ENCODE results near the gene WDR77.

The WDR77 gene

DNA sequence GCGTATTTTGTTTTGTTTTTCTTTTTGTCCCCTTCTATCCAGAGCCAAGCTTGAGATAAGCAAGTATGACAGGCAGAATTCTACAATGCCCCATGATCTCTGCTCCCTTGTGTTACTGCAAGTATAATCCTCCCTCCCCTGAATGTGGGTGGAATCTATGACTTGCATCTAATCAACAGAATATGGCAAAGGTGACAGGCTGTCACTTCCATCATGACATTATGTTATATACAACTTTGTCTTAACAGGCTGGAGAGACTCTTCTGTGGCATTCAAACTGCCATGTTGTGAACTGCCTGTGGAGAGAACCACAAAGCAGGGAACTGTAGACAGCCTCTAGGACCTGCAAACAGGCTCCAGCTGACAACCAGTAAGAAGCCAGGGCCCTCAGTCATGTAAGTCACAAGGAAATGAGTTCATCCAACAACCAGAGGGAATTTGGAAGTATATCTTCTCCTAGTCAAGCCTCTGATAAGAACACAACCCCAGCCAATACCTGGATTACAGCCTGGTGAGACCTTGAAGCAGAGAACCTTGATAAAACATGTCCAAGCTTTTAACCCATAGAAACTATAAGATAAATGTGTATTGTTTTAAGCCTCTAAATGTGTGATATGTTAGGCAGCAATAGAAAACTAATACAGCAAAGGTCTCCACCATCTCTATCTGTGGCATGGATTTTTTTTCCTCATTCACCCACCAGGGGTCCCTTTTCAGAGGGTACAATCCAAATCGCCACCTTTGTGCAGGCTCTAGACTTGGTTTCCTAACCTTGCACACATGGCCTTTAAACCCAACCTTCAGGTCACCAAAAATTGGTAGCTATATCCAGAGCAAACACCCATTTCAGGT, 19.0 kb upstream of the WDR77 start:
- TF ChIP-seq TAF1 (IDR thresholded peaks at IDR 0.05; ENCODE audit: borderline replicate concordance, low read depth, low read length) (no peak), POLR2AphosphoS5 (IDR thresholded peaks at IDR 0.05; ENCODE audit: low read depth, low read length) (no peak), POLR2A (IDR thresholded peaks at IDR 0.05; ENCODE audit: low read depth, low read length) (no peak)
- DNase-seq (ENCODE audit: insufficient read length) (no peak), FAIRE-seq (no peak)

DNA sequence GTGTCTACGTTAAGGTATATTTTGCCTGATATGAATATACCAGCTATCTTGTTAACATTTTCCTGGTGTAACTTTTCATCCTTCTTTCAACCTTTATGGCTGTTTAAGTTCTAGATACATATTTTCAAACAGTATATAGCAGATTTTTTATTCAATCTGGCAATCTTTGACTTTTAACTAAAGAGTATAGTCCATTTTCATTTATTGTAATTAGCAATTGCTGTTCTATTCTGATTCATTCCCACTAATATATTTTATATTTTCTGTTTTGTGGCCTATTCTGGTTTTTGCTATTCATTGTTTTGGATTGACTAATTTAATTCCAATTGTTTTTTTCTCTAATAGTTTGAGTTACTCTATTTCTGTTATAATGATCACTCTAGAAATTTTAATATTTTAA, 17.4 kb upstream of the WDR77 start:
- FAIRE-seq, result no peak
- TF ChIP-seq POLR2AphosphoS5 (IDR thresholded peaks at IDR 0.05; ENCODE audit: low read depth, low read length) (no peak), TAF1 (IDR thresholded peaks at IDR 0.05; ENCODE audit: borderline replicate concordance, low read depth, low read length) (no peak), POLR2A (IDR thresholded peaks at IDR 0.05; ENCODE audit: low read depth, low read length) (no peak)
- DNase-seq (ENCODE audit: insufficient read length), result no peak

GRCh38 chr1:111465754-111466153, 16.7 kb upstream of the WDR77 start:
- FAIRE-seq, result no peak
- DNase-seq (ENCODE audit: insufficient read length), result no peak
- TF ChIP-seq TAF1 (IDR thresholded peaks at IDR 0.05; ENCODE audit: borderline replicate concordance, low read depth, low read length), result no peak

DNA sequence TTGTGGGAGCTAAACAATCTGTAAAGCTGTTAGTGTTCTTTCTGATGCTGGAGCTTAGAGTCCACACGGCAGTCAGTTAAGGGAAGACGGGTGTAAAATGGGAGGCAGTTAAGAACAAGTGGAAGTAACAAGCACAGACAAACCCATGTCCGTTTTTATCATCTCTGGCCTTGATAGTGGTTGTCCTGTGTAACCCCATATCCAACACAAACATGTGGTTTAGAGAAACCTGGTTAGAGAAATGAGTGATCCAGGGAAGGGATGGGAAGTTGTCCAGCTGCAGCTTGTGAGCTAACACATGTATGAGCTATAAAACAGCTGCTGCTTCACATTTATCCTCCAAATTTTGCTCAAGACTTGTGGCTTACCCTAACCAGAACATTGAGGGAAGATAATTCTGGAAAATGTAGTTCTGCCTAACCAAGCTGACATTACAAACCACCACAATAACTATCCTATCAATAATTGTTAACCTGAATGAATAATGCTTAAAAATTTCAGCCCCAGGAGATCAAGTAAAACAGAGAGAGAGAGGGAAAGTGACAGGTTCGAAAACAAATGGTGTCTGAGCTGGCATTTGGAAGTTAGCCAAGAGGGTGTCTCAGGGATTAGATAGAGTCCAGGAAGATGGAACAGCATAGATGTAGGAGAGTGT, 14.1 kb upstream of the WDR77 start:
- TF ChIP-seq TAF1 (IDR thresholded peaks at IDR 0.05; ENCODE audit: borderline replicate concordance, low read depth, low read length) (no peak), POLR2A (IDR thresholded peaks at IDR 0.05; ENCODE audit: low read depth, low read length) (no peak), POLR2AphosphoS5 (IDR thresholded peaks at IDR 0.05; ENCODE audit: low read depth, low read length) (no peak)
- no peak for FAIRE-seq
- DNase-seq (ENCODE audit: insufficient read length), result no peak

DNA sequence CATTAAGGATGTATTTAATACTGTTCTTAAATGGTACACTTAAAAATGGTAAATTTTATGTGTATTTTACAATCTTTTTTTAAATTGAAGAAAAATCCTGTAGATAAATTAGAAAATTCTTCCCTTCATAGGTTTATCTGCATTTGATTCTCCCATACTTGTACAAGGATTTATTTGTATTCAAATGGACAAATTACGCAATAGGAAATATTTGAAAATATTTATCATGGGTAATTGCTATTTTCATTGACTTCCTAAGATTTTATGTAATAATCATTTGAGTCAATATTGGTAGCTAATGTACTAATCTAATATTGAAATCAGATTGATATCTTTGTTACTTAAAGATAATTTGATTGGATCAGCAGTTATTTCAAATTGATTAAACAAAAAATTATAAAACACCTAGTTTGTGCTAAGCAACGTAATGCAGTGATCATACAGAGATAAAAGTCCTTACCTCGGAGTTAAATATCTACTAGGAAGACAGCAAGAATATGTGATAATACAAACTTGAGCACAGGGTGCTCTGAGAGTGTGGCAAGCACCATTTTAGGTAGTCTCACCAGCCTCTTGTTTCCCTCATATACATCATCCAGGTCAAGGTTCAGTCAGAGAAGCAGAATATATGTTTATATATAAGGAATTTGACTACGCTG, 13.4 kb upstream of the WDR77 start:
- FAIRE-seq (no peak), DNase-seq (ENCODE audit: insufficient read length) (no peak)
- TF ChIP-seq POLR2A (IDR thresholded peaks at IDR 0.05; ENCODE audit: low read depth, low read length), result no peak
- TF ChIP-seq POLR2AphosphoS5 (IDR thresholded peaks at IDR 0.05; ENCODE audit: low read depth, low read length), result no peak
- no peak for TF ChIP-seq TAF1 (IDR thresholded peaks at IDR 0.05; ENCODE audit: borderline replicate concordance, low read depth, low read length)

DNA sequence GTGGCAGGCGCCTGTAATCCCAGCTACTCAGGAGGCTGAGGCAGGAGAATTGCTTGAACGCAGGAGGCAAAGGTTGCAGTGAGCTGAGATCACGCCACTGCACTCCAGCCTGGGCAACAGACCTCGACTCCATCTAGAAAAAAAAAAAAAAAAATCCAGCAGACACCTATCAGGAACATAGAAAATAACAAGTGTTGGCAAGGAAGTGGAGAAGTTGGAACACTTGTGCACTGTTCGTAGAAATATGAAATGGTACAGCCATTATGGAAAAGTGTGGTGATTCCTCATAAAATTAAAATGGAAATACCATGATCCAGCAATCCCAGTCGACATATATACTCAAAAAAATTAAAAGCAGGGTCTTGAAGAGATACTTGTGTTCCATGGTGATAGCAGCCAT, 12.7 kb upstream of the WDR77 start:
- TF ChIP-seq TAF1 (IDR thresholded peaks at IDR 0.05; ENCODE audit: borderline replicate concordance, low read depth, low read length) (no peak), POLR2AphosphoS5 (IDR thresholded peaks at IDR 0.05; ENCODE audit: low read depth, low read length) (no peak), POLR2A (IDR thresholded peaks at IDR 0.05; ENCODE audit: low read depth, low read length) (no peak)
- FAIRE-seq, result no peak
- DNase-seq (ENCODE audit: insufficient read length), result no peak

- DNase-seq (ENCODE audit: insufficient read length) (no peak), FAIRE-seq (no peak)
- TF ChIP-seq POLR2AphosphoS5 (IDR thresholded peaks at IDR 0.05; ENCODE audit: low read depth, low read length) (no peak), TAF1 (IDR thresholded peaks at IDR 0.05; ENCODE audit: borderline replicate concordance, low read depth, low read length) (no peak), POLR2A (IDR thresholded peaks at IDR 0.05; ENCODE audit: low read depth, low read length) (no peak)
Measured at GRCh38 chr1:111455642-111456031, 6.6 kb upstream of the WDR77 start.

DNA sequence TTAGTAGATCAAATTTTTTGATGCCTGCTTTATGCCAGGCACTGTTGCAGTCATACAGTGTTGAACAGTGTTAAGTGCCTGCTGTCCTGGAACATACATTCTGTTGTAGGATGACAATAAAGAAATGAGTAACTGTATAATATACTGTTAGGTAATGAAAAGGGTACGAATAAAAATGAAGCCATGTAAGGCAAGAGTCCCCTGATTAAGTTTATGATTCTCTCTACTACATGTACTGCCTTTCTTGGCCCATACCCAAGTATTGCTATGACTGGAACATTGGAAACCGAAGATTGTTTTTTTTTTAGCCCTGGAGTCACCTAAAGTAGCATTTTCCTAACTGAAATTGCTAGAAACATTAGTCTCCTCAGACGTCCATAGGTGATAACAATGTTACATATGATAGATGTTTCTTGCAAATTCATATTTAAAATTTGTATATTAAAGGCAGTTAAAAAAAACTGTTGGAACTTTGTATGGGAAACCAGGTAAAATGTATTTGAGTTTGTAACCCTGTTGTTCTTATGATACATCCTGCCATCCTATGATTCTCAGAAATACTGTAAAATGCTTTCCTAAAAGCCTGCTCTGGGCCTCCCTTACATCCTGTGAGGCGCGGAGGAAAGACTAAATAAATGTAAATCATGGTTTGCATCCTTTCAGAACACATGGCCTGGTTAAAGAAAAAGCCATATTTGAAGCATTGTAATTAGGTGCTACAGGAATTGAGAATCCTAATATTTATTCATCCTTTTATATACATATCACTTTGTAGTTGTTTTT, 6.0 kb upstream of the WDR77 start:
- DNase-seq (ENCODE audit: insufficient read length), result no peak
- peak; percentile 67 for FAIRE-seq
- TF ChIP-seq POLR2A (IDR thresholded peaks at IDR 0.05; ENCODE audit: low read depth, low read length) (no peak), POLR2AphosphoS5 (IDR thresholded peaks at IDR 0.05; ENCODE audit: low read depth, low read length) (no peak), TAF1 (IDR thresholded peaks at IDR 0.05; ENCODE audit: borderline replicate concordance, low read depth, low read length) (no peak)

GRCh38 chr1:111453706-111454105, 4.7 kb upstream of the WDR77 start:
- TF ChIP-seq TAF1 (IDR thresholded peaks at IDR 0.05; ENCODE audit: borderline replicate concordance, low read depth, low read length) (no peak), POLR2AphosphoS5 (IDR thresholded peaks at IDR 0.05; ENCODE audit: low read depth, low read length) (no peak), POLR2A (IDR thresholded peaks at IDR 0.05; ENCODE audit: low read depth, low read length) (no peak)
- FAIRE-seq, result no peak
- no peak for DNase-seq (ENCODE audit: insufficient read length)

GRCh38 chr1:111452581-111452980, 3.5 kb upstream of the WDR77 start:
- TF ChIP-seq POLR2AphosphoS5 (IDR thresholded peaks at IDR 0.05; ENCODE audit: low read depth, low read length), result no peak
- no peak for DNase-seq (ENCODE audit: insufficient read length)
- no peak for FAIRE-seq

DNA sequence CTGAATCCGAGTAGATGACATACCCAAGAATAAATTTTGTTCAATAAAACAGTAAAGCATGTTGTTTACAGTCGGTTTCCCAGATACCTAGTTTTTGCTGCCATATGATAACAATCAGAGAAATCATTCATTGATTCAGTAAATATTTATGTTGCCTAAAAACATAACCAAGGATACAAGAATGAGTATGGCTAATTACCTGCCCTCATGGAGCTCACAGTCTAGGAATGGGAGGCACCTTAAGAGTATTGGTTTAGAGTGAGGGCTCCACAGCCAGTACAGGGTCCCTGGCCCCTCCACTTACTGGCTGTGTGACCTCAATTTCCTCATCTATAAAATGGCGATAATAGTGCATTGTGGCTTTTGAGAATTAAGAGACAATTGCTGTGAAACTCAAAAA, 1.1 kb upstream of the WDR77 start:
- DNase-seq (ENCODE audit: insufficient read length) (no peak), FAIRE-seq (no peak)
- TF ChIP-seq POLR2AphosphoS5 (IDR thresholded peaks at IDR 0.05; ENCODE audit: low read depth, low read length) (no peak), POLR2A (IDR thresholded peaks at IDR 0.05; ENCODE audit: low read depth, low read length) (no peak), TAF1 (IDR thresholded peaks at IDR 0.05; ENCODE audit: borderline replicate concordance, low read depth, low read length) (no peak)
